Measurements from ENCODE around the gene PTGIS. TPM values are rescaled to one million over a fixed set of nuclear protein-coding genes. Genes with fewer than 3 reads are reported as not detected.

Gene PTGIS
- total RNA-seq, 2 experiments from 2014 or later: 0.21 to 0.43 TPM

DNA sequence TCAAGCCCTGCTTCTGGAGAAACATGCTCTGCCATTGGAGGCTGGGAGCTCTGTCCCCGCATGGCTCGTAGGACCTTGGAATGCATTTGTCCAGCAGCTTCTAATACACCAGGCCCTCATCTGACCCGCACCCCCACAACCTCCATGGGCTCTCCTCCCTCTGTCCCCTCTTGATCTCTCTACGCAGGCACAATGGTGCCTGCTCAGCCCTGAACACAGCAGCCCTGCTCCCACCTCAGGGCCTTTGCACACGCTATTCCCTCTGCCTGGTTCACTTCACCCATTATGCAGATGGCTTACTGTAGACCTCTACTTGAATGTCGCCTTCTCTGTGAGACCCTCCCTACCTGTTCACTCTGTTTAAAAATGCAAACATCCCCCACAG is 27.0 kb upstream of the PTGIS start:
- H3K27ac Mint-ChIP-seq: peak overlapping the region; percentile 96
- DNase-seq (peak; percentile 38), ATAC-seq (no peak)
- ChIA-PET CTCF (interaction anchor here (0.7 to 3.5 kb wide), 3 partner anchors 14 to 1352 kb away, joined by 3 to 38 read pairs (median 6); no protein-coding TSS in a partner anchor), POLR2A (interaction anchor here (0.6 to 0.7 kb wide), 2 partner anchors 15 to 276 kb away, joined by 3 read pairs; no protein-coding TSS in a partner anchor)
- H3K27me3 Mint-ChIP-seq: peaks cover 2% of the 10 kb centered on the region
- H3K4me1 Mint-ChIP-seq: peaks cover 72% of the 10 kb centered on the region
- intact Hi-C loops (cut with DNase I, micrococcal nuclease): loop anchor here (1.0 to 10.0 kb wide), 9 partner anchors 60 to 920 kb away; partner anchors contain the start of genes ZNFX1 (in 2 of the 2), PTPN1 (in 1 of the 2), STAU1 (in 1 of the 2) and UBE2V1 (in 1 of the 2)
- peak overlapping the region; percentile 76 for H3K4me3 Mint-ChIP-seq
- H3K9me3 Mint-ChIP-seq (ENCODE audit: low read depth): peaks cover 8% of the 10 kb centered on the region
- peaks cover 13% of the 10 kb centered on the region for H3K36me3 Mint-ChIP-seq (ENCODE audit: low read depth)

DNA sequence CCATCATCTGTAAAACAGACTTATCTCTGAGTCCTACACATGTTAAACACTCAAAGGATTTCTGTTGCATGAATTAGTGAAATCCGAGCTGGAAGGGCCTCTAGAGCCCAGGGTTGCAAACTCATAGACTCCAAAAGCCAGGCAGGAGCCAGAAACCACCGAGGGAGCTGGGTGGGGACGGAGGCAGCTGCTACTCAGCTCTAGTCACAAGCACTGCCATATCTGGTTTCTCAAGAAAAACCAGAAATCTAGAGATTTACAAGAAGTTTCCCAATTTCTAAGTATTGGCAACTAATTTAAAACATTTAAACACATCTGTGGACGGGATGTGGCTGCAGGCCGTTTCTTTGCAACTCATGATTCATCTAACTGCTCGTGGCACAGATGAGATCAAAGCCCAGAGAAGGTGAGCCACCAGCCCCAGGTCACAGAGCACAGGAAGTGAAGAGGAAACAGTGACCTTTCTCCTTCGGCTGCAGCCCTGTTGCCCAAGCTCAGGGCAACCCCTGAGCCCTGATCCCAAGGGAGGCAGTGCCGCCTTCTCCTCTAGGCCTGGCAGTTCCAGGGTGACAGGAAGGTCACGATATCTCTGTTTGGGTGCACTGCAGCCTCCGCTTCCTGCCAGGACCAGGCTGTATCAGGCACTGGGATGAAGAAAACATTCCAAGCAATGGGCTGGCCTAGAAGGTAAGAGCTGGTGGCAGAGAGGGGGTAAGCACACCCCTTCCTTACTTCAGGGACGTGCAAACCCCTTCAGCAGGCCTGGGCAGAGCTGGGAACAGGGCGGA is 26.4 kb upstream of the PTGIS start:
- Mint-ChIP-seq H3K27me3 (peaks cover 3% of the 10 kb centered on the region), H3K4me1 (peaks cover 77% of the 10 kb centered on the region), H3K9me3 (ENCODE audit: low read depth) (peaks cover 11% of the 10 kb centered on the region), H3K4me3 (peak overlapping the region; percentile 76), H3K27ac (peak overlapping the region; percentile 96), H3K36me3 (ENCODE audit: low read depth) (peaks cover 16% of the 10 kb centered on the region)
- ChIA-PET POLR2A (interaction anchor here (0.6 to 1.5 kb wide), 3 partner anchors 15 to 276 kb away, joined by 3 to 6 read pairs (median 3); no protein-coding TSS in a partner anchor), CTCF (interaction anchor here (0.8 to 1.7 kb wide), 2 partner anchors 52 to 84 kb away, joined by 3 to 6 read pairs; no protein-coding TSS in a partner anchor)
- peak; percentile 87 for DNase-seq
- ATAC-seq: peak; percentile 62
- intact Hi-C loops (cut with DNase I, micrococcal nuclease): loop anchor here (1.0 to 10.0 kb wide), 8 partner anchors 211 to 920 kb away; partner anchors contain the start of genes ZNFX1 (in 2 of the 2), PTPN1 (in 1 of the 2), STAU1 (in 1 of the 2) and UBE2V1 (in 1 of the 2)

GRCh38 chr20:49593466-49594142 is 25.7 kb upstream of the PTGIS start:
- DNase-seq: peak; percentile 65
- ATAC-seq: no peak
- Mint-ChIP-seq H3K9me3 (ENCODE audit: low read depth) (peaks cover 11% of the 10 kb centered on the region), H3K4me1 (peaks cover 79% of the 10 kb centered on the region), H3K27me3 (peaks cover 3% of the 10 kb centered on the region), H3K4me3 (peak overlapping the region; percentile 76), H3K27ac (peak overlapping the region; percentile 96), H3K36me3 (ENCODE audit: low read depth) (peaks cover 16% of the 10 kb centered on the region)
- ChIA-PET POLR2A (interaction anchor here (1.5 kb wide), 1 partner anchor 25 kb away, joined by 6 read pairs; no protein-coding TSS in a partner anchor), CTCF (interaction anchor here (0.8 to 1.7 kb wide), 3 partner anchors 15 to 85 kb away, joined by 3 to 6 read pairs (median 3); no protein-coding TSS in a partner anchor)
- intact Hi-C loops (cut with DNase I, micrococcal nuclease): loop anchor here (1.0 to 10.0 kb wide), 9 partner anchors 27 to 921 kb away; partner anchors contain the start of genes ZNFX1 (in 2 of the 2), PTPN1 (in 1 of the 2), STAU1 (in 1 of the 2) and UBE2V1 (in 1 of the 2)

- peaks cover 3% of the 10 kb centered on the region for H3K27me3 Mint-ChIP-seq
- intact Hi-C loops (cut with DNase I, micrococcal nuclease): loop anchor here (2.0 to 10.0 kb wide), 7 partner anchors 25 to 923 kb away; partner anchors contain the start of genes PTPN1 (in 1 of the 2), STAU1 (in 1 of the 2), UBE2V1 (in 1 of the 2) and ZNFX1 (in 1 of the 2)
- peak overlapping the region; percentile 96 for H3K27ac Mint-ChIP-seq
- DNase-seq: no peak
- peaks cover 9% of the 10 kb centered on the region for H3K36me3 Mint-ChIP-seq (ENCODE audit: low read depth)
- H3K9me3 Mint-ChIP-seq (ENCODE audit: low read depth): peaks cover 8% of the 10 kb centered on the region
- ATAC-seq: no peak
- POLR2A ChIA-PET: no interaction called here
- H3K4me1 Mint-ChIP-seq: peaks cover 73% of the 10 kb centered on the region
- CTCF ChIA-PET: interaction anchor here (2.8 kb wide), 1 partner anchor 50 kb away, joined by 15 read pairs; no protein-coding TSS in a partner anchor
- H3K4me3 Mint-ChIP-seq: peak overlapping the region; percentile 76
Measured at GRCh38 chr20:49592120-49592519, 24.2 kb upstream of the PTGIS start.

DNA sequence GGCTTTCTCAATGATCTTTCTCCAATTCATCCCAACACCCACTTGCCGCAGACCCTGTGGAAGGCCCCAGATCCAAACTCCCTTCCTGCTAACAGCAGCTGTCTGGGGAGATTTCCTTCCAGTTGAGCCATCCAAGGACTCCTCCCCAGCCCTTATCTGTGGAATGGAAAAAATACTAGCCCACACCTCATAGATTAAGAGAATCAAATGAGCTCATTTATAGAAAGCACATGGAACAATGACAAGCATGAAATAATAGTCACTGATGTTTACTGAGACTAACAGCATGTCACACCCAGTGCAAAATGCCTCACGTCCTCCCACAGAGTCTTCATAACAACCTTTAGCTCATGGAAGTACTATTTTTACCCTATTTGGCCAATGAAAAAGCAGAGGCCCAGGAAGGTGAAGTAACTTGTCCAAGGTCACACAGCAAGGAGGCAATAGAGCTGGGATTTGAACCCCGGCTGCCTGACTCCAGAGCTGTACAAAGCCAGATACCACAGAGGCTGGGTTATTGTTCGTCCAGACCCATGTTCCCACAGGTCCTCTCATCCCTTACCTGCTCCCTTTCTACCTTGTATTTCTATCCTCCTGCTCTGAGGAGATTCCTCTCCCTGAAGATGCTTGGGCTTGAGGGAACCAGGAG is 23.4 kb upstream of the PTGIS start:
- peak overlapping the region; percentile 96 for H3K27ac Mint-ChIP-seq
- peak; percentile 31 for ATAC-seq
- DNase-seq: peak; percentile 59
- H3K36me3 Mint-ChIP-seq (ENCODE audit: low read depth): peaks cover 7% of the 10 kb centered on the region
- ChIA-PET CTCF (interaction anchor here (0.6 to 2.8 kb wide), 3 partner anchors 17 to 260 kb away, joined by 3 to 15 read pairs (median 8); no protein-coding TSS in a partner anchor), POLR2A (interaction anchor here (0.6 to 0.9 kb wide), 6 partner anchors 9 to 314 kb away, joined by 3 to 8 read pairs (median 4); no protein-coding TSS in a partner anchor)
- peaks cover 8% of the 10 kb centered on the region for H3K9me3 Mint-ChIP-seq (ENCODE audit: low read depth)
- peaks cover 70% of the 10 kb centered on the region for H3K4me1 Mint-ChIP-seq
- H3K4me3 Mint-ChIP-seq: peak overlapping the region; percentile 76
- H3K27me3 Mint-ChIP-seq: peaks cover 3% of the 10 kb centered on the region
- intact Hi-C loops (cut with DNase I, micrococcal nuclease): loop anchor here (1.0 to 10.0 kb wide), 7 partner anchors 56 to 923 kb away; partner anchors contain the start of genes PTPN1 (in 1 of the 2), STAU1 (in 1 of the 2), UBE2V1 (in 1 of the 2) and ZNFX1 (in 1 of the 2)

DNA sequence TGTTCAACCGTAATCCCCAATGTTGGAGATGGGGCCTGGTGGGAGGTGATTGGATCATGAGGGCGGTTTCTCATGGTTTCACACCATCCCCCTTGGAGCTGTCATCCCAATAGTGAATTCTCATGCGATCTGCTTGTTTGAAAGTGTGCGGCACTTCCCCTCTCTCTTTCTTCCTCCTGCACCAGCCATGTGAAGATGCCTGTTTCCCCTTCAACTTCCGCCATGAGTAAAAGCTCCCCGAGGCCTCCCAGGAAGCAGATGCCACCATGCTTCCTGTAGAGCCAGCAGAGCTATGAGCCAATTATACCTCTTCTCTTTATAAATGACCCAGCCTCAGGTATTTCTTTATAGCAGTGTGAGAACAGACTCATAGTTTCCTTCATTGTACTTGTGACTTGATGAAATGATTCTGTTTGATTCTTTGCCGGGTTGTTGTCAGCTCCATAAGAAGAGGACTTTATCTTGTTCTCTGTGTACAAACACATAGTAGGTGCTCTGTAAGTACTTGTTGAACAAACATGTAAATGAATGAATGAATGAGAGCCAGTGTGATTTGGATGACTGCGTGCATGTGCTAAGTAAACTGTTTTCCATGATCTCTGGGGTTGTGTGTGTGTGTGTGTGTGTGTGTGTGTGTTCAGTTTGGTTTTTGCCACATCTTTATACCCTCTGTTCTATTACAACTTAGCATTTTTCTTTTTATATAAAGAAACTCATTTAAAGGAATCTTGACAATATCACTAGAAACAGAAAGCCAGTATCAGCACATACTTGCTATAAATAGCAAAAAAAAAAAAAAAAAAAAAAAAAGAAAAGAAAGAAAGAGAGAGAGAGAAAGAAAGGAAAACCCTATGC is 22.5 kb upstream of the PTGIS start:
- no peak for ATAC-seq
- ChIA-PET POLR2A (no interaction called here), CTCF (interaction anchor here (0.6 to 2.8 kb wide), 4 partner anchors 9 to 48 kb away, joined by 3 to 15 read pairs (median 4); no protein-coding TSS in a partner anchor)
- DNase-seq: peak; percentile 35
- peaks cover 61% of the 10 kb centered on the region for H3K4me1 Mint-ChIP-seq
- H3K27me3 Mint-ChIP-seq: peaks cover 5% of the 10 kb centered on the region
- peak overlapping the region; percentile 97 for H3K27ac Mint-ChIP-seq
- intact Hi-C loops (cut with DNase I, micrococcal nuclease): loop anchor here (1.0 to 10.0 kb wide), 7 partner anchors 55 to 924 kb away; partner anchors contain the start of genes PTPN1 (in 1 of the 2), STAU1 (in 1 of the 2), UBE2V1 (in 1 of the 2) and ZNFX1 (in 1 of the 2)
- peak overlapping the region; percentile 42 for H3K4me3 Mint-ChIP-seq
- H3K36me3 Mint-ChIP-seq (ENCODE audit: low read depth): peaks cover 6% of the 10 kb centered on the region
- peaks cover 8% of the 10 kb centered on the region for H3K9me3 Mint-ChIP-seq (ENCODE audit: low read depth)

DNA sequence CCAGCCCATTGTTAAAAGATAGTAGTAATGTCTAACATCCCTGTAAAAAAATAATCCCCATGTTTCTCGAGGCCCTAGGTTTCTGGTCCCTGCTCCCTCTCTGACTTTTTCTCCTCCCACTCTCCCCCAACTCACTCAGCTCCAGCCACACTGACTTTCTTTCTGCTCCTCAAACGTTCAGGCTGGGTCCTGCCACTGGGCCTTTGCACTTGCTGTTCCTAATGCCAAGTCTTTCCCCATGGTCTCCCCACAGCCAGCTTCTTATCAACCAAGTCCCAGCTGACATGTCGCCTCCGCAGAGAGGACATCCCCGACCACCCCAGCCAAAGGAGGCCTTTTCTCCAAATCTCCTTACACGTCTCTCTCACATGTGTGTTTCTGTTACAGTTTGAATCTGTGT is 21.8 kb upstream of the PTGIS start:
- intact Hi-C loops (cut with DNase I, micrococcal nuclease): loop anchor here (5.0 to 10.0 kb wide), 6 partner anchors 312 to 925 kb away; partner anchors contain the start of genes PTPN1 (in 1 of the 2), STAU1 (in 1 of the 2), UBE2V1 (in 1 of the 2) and ZNFX1 (in 1 of the 2)
- CTCF ChIA-PET: interaction anchor here (1.2 to 2.8 kb wide), 3 partner anchors 9 to 47 kb away, joined by 3 to 15 read pairs (median 4); no protein-coding TSS in a partner anchor

GRCh38 chr20:49587111-49587570 is 19.2 kb upstream of the PTGIS start:
- ChIA-PET POLR2A (no interaction called here), CTCF (interaction anchor here (0.6 to 1.0 kb wide), 4 partner anchors 9 to 53 kb away, joined by 3 to 6 read pairs (median 4); no protein-coding TSS in a partner anchor)
- H3K4me3 Mint-ChIP-seq: no peak overlapping the region
- ATAC-seq (no peak), DNase-seq (no peak)
- H3K4me1 Mint-ChIP-seq: peaks cover 29% of the 10 kb centered on the region
- intact Hi-C loops (cut with DNase I, micrococcal nuclease): no loop called here
- H3K9me3 Mint-ChIP-seq (ENCODE audit: low read depth): peaks cover 10% of the 10 kb centered on the region
- H3K27ac Mint-ChIP-seq: no peak overlapping the region
- H3K27me3 Mint-ChIP-seq: peaks cover 9% of the 10 kb centered on the region
- H3K36me3 Mint-ChIP-seq (ENCODE audit: low read depth): peaks cover 6% of the 10 kb centered on the region

More for the DNA sequence above, 21.8 kb upstream of the PTGIS start:
- H3K27ac Mint-ChIP-seq: peak overlapping the region; percentile 97
- peaks cover 5% of the 10 kb centered on the region for H3K27me3 Mint-ChIP-seq
- POLR2A ChIA-PET: no interaction called here
- DNase-seq (no peak), ATAC-seq (no peak)
- peaks cover 6% of the 10 kb centered on the region for H3K36me3 Mint-ChIP-seq (ENCODE audit: low read depth)
- peaks cover 8% of the 10 kb centered on the region for H3K9me3 Mint-ChIP-seq (ENCODE audit: low read depth)
- H3K4me1 Mint-ChIP-seq: peaks cover 55% of the 10 kb centered on the region
- H3K4me3 Mint-ChIP-seq: no peak overlapping the region

- ChIA-PET CTCF (no interaction called here), POLR2A (interaction anchor here (0.7 kb wide), 1 partner anchor 10 kb away, joined by 4 read pairs; no protein-coding TSS in a partner anchor)
- peaks cover 9% of the 10 kb centered on the region for H3K27me3 Mint-ChIP-seq
- no peak overlapping the region for H3K4me3 Mint-ChIP-seq
- H3K9me3 Mint-ChIP-seq (ENCODE audit: low read depth): peaks cover 10% of the 10 kb centered on the region
- intact Hi-C loops (cut with DNase I, micrococcal nuclease): no loop called here
- peaks cover 17% of the 10 kb centered on the region for H3K4me1 Mint-ChIP-seq
- peaks cover 6% of the 10 kb centered on the region for H3K36me3 Mint-ChIP-seq (ENCODE audit: low read depth)
- H3K27ac Mint-ChIP-seq: no peak overlapping the region
- DNase-seq: no peak
- no peak for ATAC-seq
Measured at GRCh38 chr20:49585585-49586245, 17.8 kb upstream of the PTGIS start.

Data from activated CD4-positive, alpha-beta T cell treated with anti-CD3 and anti-CD28 coated beads for 36 hours (primary cell).